Stimulated activated CD4-positive, alpha-beta T cell treated with anti-CD3 and anti-CD28 coated beads, Interleukin-2, amount 100 ng/mL, for 4 hours (primary cell): ENCODE measurements around the gene NR2F1.

Source experiments
- DNase-seq: peaks from one replicate; pipeline ENCODE4 v3.0.0-alpha.2; 2020; ENCODE audit warnings: low read depth

The NR2F1 gene

GRCh38 chr5:93591323-93591945 is 8.4 kb downstream of the NR2F1 start:
- no peak for DNase-seq

GRCh38 chr5:93592883-93593282 is 9.9 kb downstream of the NR2F1 start:
- DNase-seq: no peak

GRCh38 chr5:93593476-93594131 is 10.6 kb downstream of the NR2F1 start:
- DNase-seq: no peak

GRCh38 chr5:93594591-93595419 is 11.8 kb downstream of the NR2F1 start:
- no peak for DNase-seq

GRCh38 chr5:93595420-93596147 is 12.6 kb downstream of the NR2F1 start:
- no peak for DNase-seq

- DNase-seq: no peak
Measured at GRCh38 chr5:93596310-93596675, 13.3 kb downstream of the NR2F1 start.

DNA sequence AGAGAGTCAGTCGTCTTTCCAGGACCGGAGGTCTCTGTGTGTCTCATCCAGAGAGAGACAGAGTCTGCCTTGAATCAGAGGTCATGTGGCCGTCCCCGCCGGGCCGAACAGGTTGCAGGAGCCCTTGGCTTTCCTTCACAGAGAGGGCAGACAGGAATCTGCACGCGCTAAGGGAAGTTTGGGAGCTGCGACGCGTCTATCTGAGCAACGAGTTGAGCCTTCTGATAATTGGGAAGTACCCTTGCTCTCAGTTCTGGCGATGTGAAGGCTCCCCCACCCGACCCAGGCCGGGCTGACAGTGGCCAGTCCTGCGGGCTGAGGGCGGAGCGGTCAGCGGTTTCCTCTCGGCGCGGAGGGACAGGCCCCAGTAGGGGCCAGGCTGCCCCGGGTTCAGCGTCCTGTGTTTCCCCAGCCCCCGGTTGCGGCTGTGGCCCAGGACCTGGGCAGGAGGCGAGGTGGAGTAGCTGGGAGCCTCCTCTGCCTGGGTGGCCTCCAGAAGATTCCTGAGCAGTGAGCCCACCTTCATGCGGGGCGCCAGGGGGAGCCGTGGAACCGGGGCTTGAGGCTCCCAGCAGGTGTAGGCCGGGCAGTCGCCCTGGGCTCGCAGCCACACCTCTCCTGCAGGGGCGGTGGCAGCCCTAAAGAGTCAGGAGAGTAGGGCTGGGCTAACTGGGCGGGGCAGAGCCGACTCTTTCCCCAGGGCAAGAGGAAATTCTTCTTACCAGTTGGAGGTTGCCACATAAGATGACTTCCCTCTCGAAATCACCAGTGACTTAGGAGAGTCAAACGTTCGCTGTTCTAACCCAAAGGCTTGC is 13.9 kb downstream of the NR2F1 start:
- DNase-seq: no peak

DNA sequence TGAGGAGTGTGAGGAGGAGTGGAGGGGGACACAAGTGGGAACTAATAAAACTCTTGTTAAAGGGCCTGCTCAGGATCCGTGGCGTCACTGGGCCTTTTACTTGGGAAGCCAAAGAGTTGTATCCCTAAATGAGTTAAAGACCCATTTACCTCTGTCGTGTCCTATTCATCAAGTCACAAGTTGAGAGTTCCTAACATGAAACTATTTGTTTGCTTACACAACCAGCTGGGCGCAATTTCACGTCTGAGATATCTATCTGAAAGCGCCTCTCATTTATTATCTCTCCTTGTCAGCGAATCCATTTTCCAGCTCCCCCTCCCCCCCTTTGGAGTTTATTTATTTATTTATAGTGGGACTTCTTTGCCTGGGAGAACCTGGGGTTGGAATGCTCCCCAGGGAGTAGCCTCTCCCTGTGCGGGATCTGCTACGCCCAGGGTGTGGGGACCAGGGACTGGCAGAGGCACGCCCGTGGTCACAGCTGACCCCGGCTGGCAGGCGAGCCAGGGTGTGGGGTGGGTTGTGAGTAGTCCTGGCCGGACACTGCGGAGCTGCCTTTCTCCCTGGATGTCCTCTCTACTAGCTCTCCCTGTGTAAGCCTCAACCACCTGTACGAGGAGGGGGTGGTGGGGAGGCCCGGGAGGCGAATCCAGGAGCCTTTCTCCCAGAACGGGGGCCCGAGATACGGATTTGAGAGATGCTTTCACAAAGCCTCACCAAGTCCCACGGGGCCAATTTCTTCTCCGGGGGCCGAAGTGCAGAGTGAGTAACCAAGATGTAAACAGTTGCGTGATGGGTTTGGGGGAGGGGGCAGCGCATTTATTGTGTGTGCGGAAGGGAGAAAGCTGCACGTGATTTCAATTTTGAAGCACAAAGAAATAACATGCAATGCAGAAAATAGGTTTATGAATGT is 15.3 kb downstream of the NR2F1 start:
- DNase-seq: no peak

DNA sequence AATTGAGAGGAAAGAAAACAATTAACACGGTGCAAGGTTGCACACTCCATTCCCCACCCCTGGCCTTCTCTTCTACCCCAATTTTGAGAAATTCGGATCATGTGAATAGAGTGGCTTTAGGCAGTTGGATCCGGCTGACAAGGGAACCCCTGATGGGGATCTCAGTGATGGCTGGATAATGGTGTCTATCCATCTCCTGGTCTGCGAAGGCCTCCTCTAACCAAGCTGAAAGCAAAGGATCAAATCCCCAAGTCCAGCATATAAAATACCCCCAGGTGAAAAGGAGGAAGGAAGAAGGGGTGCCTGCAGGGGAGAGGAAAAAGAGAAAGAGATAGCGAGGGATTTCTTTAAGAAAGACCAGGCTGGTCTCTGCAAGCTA is 16.0 kb downstream of the NR2F1 start:
- DNase-seq: no peak

DNA sequence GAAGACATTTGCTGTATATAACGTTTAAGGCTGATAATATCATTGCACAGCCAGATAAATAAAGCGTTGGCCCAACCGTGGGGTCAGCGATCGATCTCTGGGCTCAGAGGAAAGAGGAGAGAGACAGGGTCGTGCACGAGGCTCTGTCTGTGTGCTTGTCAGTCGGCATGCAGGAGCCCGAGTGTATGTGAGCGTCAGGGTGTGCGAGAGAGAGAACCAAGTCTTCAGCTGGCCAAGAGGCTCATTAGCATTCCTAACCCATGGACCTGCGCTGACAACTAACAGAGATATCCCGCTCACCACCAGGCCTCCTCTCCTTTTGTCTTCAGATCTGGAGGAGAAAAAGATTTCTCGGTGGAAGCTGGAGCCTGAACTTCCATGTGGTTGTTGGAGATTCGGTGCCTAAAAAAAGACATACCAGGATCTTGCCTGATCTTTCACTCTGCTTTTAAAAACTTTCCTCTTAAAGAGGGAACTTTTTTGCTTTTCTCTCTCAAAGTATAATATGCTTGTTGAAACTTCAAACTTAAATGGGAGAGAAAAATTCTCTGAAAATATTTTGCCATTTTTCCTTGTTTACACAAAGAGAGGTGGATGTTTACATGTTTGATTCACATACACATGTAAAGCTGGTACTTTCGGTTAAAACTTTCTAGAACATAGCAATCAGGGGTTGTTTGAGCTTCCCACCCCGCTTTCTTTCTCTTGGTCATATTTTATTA is 16.5 kb downstream of the NR2F1 start:
- no peak for DNase-seq

- DNase-seq: no peak
Measured at GRCh38 chr5:93600409-93601070, 17.5 kb downstream of the NR2F1 start.

DNA sequence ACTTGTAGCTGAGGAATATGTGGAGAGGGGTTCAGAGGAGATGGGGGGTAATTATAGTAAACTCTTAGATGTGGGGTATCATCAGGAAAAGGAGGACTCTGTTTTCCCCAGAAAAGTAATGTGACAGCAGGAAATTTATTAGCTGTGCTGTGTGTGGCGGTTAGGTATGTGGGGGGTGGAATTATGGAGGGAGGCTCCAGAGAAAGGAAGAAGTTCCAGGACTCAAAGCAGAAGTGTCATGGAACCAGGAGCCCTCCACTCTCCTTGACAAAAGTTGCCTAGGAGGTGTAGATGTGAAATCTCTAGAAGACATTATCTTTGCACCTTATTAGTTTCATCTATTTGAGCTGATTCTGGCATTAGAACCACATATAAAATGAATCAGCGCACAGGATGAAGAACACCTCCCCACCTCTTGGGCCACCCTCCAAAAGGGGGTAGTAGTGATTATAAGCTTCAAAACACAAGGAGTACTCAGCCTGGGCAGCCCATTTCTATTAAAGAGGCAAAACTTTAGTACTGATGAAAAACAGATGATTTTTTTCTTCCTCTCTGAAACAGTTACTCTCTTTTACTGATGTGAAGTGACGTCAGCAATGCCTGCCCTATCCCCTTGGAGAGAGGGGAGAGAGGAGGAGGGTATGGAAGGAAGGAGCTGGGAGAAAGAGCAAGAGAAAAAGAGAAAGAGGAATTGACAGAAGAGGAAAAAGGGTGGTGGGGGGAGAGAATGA is 18.2 kb downstream of the NR2F1 start:
- DNase-seq: no peak

DNA sequence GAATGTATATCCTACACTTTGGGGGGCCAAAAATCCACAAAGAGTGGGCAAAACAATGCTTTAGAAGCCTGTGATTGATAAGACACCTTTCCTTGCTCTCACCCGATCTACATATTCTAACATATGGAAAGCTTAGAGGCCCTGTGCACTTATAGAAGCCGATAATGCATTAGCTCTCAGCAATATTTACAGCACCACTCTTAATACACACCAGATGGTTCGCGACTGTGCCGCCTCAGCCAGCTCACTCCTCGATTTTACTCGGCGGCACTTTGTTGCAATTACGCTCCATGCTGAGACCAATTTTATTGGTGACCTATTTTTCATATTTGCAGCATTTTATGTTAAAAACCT is 18.8 kb downstream of the NR2F1 start:
- no peak for DNase-seq

- no peak for DNase-seq
Measured at GRCh38 chr5:93602241-93603077, 19.4 kb downstream of the NR2F1 start.

DNA sequence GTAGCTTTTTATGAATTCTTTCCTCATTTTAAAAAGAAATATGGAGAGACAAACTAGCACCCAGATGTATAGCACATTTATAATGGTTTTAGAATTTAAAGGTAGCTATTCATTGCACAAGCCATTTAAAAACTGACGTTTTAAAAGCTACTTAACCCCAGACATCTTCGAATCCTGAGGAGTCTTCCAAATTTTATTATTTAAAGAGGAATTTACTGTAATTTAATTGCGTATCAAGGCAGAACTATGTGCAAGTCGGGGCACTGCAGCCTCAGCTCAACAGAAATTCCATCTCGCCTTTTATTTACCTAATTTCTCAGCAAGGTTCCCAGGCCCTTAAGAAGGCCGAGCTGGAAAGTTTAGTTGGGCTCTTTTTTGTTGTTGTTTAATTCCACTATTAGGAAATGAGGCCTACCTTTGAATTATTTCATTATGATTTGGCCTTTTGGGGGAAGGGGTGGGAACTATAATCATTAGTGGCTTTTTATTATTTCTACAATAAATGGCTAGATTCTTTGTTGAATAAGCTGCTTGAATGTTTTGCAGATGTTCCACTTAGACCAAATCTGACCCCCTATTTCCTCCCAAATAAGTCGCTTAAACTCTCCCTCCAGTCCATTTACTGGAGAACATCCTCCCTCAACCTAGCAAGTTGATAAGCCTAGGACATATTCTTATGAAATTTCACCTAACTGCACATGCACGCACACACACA is 20.2 kb downstream of the NR2F1 start:
- DNase-seq: no peak

GRCh38 chr5:93603793-93604643 is 21.0 kb downstream of the NR2F1 start:
- no peak for DNase-seq
